Esophagus muscularis mucosa (tissue), 3 donors: Measurements from ENCODE around the gene LEFTY2.

ENCODE experiments used
- CTCF ChIP-seq, 3 experiments: fragments of 200-600 bp in 2 of 3; fragments of 450-650 bp in 1 of 3; sonication (generic) in 2 of 3; IDR thresholded peaks; one replicate each; pipeline ENCODE4 v1.5.1; 2017 to 2019; ENCODE audit warnings: antibody characterized with exemption in 3 of 3, mild to moderate bottlenecking in 2 of 3, moderate library complexity in 1 of 3
- POLR2A ChIP-seq: fragments of 450-650 bp; IDR thresholded peaks from one replicate; pipeline ENCODE4 v1.6.1; 2017; ENCODE audit warnings: antibody characterized with exemption, moderate library complexity, mild to moderate bottlenecking, low read depth
- POLR2AphosphoS5 ChIP-seq, 2 donors: sonication (generic); formaldehyde crosslinking; IDR thresholded peaks; one replicate each; pipeline ENCODE4 v1.6.1; 2017; ENCODE audit warnings: antibody characterized with exemption in 2 of 2

- no peak for TF ChIP-seq CTCF (IDR thresholded peaks at IDR 0.05)
- TF ChIP-seq POLR2A: no peak
- no peak for TF ChIP-seq POLR2AphosphoS5 (IDR thresholded peaks at IDR 0.05)
Measured at GRCh38 chr1:225930566-225930965, 10.5 kb downstream of the LEFTY2 start.
